ENCODE measurements around the gene SORBS2.

SORBS2 gene

GRCh38 chr4:185778307-185778706, 33.7 kb downstream of the SORBS2 start:
- no peak for DNase-seq (ENCODE audit: insufficient read length, low spot score)
- no peak for FAIRE-seq

GRCh38 chr4:185775792-185776555, 36.0 kb downstream of the SORBS2 start:
- FAIRE-seq (no peak), DNase-seq (ENCODE audit: insufficient read length, low spot score) (no peak)

- no peak for DNase-seq (ENCODE audit: insufficient read length, low spot score)
- no peak for FAIRE-seq
These were observed 36.9 kb downstream of the SORBS2 start for GRCh38 chr4:185774845-185775680.

GRCh38 chr4:185774131-185774653, 37.8 kb downstream of the SORBS2 start:
- FAIRE-seq (no peak), DNase-seq (ENCODE audit: insufficient read length, low spot score) (no peak)

- FAIRE-seq (no peak), DNase-seq (ENCODE audit: insufficient read length, low spot score) (no peak)
These were observed 38.6 kb downstream of the SORBS2 start for GRCh38 chr4:185773419-185773818.

- DNase-seq (ENCODE audit: insufficient read length, low spot score), result no peak
These were observed 39.5 kb downstream of the SORBS2 start for GRCh38 chr4:185772391-185773093.

GRCh38 chr4:185771711-185772390, 40.1 kb downstream of the SORBS2 start:
- DNase-seq (ENCODE audit: insufficient read length, low spot score) (no peak), FAIRE-seq (no peak)

More at GRCh38 chr4:185772391-185773093, 39.5 kb downstream of the SORBS2 start:
- FAIRE-seq, result no peak

GRCh38 chr4:185767528-185767927, 44.5 kb downstream of the SORBS2 start:
- FAIRE-seq (no peak), DNase-seq (ENCODE audit: insufficient read length, low spot score) (no peak)

- DNase-seq (ENCODE audit: insufficient read length, low spot score), result no peak
- no peak for FAIRE-seq
These were observed 47.1 kb downstream of the SORBS2 start for GRCh38 chr4:185764876-185765275.

GRCh38 chr4:185761352-185762235, 50.4 kb downstream of the SORBS2 start:
- DNase-seq (ENCODE audit: insufficient read length, low spot score) (no peak), FAIRE-seq (no peak)

- no peak for DNase-seq (ENCODE audit: insufficient read length, low spot score)
- FAIRE-seq, result no peak
These were observed 53.2 kb downstream of the SORBS2 start for GRCh38 chr4:185758807-185759206.

GRCh38 chr4:185755451-185755850, 56.5 kb downstream of the SORBS2 start:
- FAIRE-seq (no peak), DNase-seq (ENCODE audit: insufficient read length, low spot score) (no peak)

GRCh38 chr4:185754961-185755360, 57.0 kb downstream of the SORBS2 start:
- peak; percentile 28 for FAIRE-seq

GRCh38 chr4:185752872-185753271, 59.1 kb downstream of the SORBS2 start:
- FAIRE-seq, result no peak

More at GRCh38 chr4:185754961-185755360, 57.0 kb downstream of the SORBS2 start:
- DNase-seq (ENCODE audit: insufficient read length, low spot score), result no peak

GRCh38 chr4:185749858-185750257, 62.1 kb downstream of the SORBS2 start:
- no peak for FAIRE-seq
- DNase-seq (ENCODE audit: insufficient read length, low spot score), result no peak

More at GRCh38 chr4:185752872-185753271, 59.1 kb downstream of the SORBS2 start:
- DNase-seq (ENCODE audit: insufficient read length, low spot score), result no peak

- no peak for DNase-seq (ENCODE audit: insufficient read length, low spot score)
- no peak for FAIRE-seq
These were observed 63.0 kb downstream of the SORBS2 start for GRCh38 chr4:185748901-185749390.

- DNase-seq (ENCODE audit: insufficient read length, low spot score), result no peak
- no peak for FAIRE-seq
These were observed 66.1 kb downstream of the SORBS2 start for GRCh38 chr4:185745891-185746290.

GRCh38 chr4:185744946-185745345, 67.0 kb downstream of the SORBS2 start:
- no peak for DNase-seq (ENCODE audit: insufficient read length, low spot score)
- no peak for FAIRE-seq

- no peak for DNase-seq (ENCODE audit: insufficient read length, low spot score)
- FAIRE-seq, result no peak
These were observed 67.5 kb downstream of the SORBS2 start for GRCh38 chr4:185744488-185744862.

Data from HTR-8/SVneo (cell line).